Stimulated activated CD8-positive, alpha-beta memory T cell treated with anti-CD3 and anti-CD28 coated beads, Interleukin-2, amount 100 ng/mL, for 1 hour (primary cell): ENCODE data around the gene HNF1A.

ENCODE experiments used
- DNase-seq, 2 donors: peaks; one replicate each; pipeline ENCODE4 v3.0.0-alpha.2; 2020; ENCODE audit warnings: low read depth in 2 of 2

The HNF1A gene

DNA sequence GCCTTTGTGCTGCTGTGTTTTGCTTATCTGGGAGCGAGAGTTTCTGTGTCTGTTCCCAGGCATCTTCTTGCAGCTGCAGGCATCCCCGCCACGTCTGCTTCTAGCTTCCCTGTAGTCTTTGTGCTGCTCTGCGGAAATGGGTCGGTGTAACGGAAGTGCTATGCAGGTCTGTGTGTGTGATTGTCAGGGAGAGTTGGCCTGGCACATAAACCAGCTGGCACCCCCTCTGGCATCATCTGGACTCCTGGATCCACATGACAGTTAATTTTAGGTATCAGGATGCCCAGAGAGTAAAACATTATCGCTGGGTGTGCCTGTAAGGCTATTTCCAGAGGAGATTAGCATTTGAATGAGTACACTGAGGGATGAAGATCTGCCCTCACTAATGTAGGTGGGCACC is 70.1 kb downstream of the HNF1A start:
- DNase-seq: no peak

DNA sequence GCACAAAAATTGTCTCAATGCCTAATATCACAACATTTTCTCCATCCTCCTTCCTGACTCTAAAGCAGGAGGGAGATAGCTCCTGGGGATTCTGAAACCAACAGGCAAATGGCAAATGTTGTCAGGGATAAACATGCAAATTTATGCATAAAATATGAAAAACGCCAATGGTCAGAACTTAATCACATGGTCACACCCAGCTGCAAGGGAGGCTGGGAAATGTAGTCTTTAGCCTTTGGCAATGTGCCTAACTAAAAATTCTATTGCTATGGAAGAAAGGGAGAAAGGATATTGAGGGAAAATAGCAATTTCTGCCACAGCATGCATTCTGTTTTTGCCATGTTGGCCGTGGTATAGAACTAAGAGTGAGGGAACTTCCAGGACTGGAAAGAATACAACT is 72.4 kb downstream of the HNF1A start:
- no peak for DNase-seq
